ENCODE data around the gene LYRM4. TPM values are rescaled to one million over a fixed set of nuclear protein-coding genes. Genes with fewer than 3 reads are reported as not detected.
"Not testable (repeated sequence)": the region's sequence is repeated elsewhere in the genome, so short reads cannot be mapped to it uniquely, and the experiment has no call there.

Gene LYRM4
- total RNA-seq, 1 donor from 2014 or later = 20.9 TPM

DNA sequence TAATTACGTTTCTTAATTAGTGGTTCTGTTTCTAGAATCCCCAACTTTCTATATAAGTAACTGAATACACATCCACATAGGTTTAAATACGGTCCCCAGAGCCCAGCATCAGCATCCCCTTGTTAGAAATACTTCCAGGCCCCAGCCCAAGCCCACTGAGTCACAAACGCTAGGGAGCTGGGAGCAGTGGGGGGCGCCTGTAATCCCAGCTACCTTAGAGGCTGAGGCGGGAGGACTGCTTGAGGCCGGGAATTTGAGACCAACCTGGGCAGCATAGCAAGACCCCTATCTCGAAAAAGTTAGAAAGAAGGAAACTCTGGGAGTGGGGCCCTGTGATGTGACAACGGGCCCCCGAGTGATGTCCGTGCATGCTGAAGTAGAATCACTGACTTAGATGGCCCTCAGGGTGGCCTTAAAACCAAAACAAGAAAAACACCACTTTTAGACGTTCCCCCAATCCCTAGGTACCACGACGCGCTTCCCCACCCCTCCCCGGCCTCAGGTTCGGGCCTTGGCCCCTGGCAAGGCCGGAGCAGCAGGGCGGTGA, 176.9 kb downstream of the LYRM4 start:
- DNase-seq (ENCODE audit: low read depth) = no peak

- no peak for DNase-seq (ENCODE audit: low read depth)
Measured at GRCh38 chr6:5083307-5083583, 177.5 kb downstream of the LYRM4 start.

DNA sequence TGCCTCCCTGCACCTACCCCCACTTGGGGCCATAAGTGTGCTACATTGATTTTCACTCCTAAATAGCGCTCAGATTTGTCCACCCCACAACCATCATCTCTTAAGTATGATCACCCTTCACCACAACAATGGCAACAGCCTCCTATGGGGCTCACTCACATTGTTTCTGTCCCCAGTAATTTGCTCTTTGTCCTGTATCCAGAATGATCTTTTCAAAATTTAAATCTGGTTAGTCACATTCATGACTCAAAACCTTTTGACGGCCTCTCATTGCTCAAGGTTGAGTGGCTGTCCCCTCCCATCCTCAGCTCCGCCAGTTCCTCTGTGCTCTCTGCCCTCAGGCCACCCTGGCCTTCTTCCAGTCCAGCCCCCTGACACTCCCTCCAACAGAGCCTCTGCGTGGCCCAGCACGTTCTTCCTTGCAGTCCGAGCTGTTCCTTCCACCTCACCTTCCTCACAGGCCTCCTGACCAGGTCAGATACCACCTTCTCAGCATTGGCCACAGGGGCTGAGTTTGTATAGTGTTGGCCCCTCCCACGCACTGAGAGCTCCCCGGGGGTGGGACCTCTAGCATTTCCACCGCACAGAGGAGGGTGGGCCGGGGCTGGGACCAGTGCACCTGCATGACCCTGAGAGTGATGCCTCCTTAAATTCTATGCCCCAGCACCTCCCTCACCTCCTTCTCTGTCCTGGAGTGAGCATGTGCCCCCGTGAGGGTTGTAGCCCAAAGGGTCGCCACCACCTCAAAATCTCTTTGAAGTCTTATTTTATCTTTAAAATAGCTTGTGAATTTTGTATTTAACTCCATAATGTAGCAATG, 178.1 kb downstream of the LYRM4 start:
- no peak for DNase-seq (ENCODE audit: low read depth)

DNA sequence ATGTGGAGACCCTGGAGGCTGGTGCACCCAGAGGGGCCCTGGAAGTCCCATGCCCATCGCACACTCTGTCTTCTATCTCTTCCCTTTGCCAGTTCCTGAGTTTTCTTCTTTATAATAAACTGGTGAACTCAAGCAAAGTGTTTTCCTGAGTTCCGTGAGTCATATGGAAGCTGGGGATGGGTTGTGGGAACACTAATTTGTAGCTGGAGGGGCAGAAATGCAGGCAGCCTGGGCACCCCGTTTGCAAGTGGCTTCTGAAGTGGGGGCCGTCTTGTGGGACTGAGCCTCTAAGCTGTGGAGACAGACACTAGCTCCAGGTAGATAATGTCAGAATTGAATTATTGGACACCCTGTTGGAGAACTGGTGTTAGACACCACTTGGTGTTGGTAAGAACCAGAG, 178.8 kb downstream of the LYRM4 start:
- no peak for DNase-seq (ENCODE audit: low read depth)

DNA sequence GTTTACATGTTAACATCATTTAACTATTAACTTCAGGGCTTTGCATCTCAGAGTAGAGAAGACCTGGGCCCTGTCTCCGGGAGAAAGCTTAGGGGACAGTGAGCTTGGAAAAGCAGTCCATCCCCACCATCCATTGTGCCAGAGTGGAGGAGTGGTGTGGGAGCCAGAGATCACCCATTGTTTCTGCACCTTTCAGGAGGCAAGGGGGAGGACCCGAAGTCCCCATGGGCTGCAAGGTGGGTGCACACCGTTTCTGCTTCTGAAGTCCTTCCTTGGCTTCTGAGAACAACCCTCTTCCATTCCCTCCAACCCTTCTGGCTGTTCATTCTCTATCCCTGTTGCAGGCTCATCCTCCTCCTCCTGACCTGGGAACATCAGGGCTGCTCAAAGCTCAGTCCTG, 179.6 kb downstream of the LYRM4 start:
- no peak for DNase-seq (ENCODE audit: low read depth)

DNA sequence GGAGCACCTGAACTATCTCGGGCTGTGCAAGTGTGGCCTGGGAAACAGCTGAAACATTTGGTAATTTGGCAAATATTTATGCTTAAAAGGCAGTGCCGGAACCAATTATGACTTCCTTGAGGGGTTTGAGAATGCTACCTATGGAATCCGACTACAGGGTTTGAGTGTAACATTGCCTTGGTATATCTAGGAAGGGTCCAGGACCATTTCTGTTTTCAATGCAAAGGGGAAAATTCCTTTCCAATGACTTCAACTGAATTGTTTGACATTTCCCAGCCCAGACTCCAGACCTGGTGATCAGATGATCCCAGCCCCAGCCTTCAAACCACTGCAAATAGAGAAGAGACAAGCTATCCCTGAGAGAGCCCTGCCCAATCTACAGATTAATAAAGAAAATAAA, 180.2 kb downstream of the LYRM4 start:
- DNase-seq (ENCODE audit: low read depth) = no peak

DNA sequence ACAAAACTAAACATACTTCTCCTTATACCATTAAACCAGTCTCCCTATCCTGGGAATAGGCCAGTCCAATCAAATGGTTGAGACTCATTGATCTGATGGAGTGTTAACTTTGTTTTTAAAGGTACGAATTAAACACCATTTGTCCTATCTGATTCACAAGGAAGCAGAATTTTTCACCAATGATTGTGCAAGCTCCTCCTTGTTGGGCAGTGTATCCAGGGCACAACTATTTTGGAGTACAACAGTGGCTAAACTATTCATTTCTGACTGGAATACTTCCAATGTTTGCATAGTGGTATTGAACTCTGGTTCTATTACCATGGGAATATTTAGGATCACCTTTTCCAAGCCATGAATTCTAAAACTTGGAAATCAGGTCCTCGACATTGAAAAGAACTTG, 181.1 kb downstream of the LYRM4 start:
- DNase-seq (ENCODE audit: low read depth) = no peak

- DNase-seq (ENCODE audit: low read depth) = no peak
Measured at GRCh38 chr6:5078121-5078669, 182.6 kb downstream of the LYRM4 start.

DNA sequence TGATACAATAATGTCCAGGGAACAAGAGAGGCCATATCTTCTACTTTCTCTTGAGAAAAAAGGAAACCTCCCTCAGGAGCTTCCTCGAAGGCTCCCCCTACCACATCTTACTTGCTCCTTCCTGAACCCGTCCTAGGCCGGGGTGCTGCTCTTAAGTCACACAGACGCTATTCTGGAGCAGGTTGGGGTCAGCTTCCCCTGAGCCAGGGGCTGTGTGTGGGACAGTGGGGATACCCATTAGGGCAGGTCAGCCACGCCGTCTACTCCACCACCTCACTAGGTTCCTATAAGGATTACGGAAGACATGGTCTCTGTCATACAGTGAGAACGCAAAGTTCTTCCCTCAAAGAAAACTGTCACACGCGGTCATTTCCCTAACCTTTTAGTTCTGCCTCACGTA, 183.8 kb downstream of the LYRM4 start:
- no peak for DNase-seq (ENCODE audit: low read depth)

- no peak for DNase-seq (ENCODE audit: low read depth)
Measured at GRCh38 chr6:5073992-5074391, 186.8 kb downstream of the LYRM4 start.

DNA sequence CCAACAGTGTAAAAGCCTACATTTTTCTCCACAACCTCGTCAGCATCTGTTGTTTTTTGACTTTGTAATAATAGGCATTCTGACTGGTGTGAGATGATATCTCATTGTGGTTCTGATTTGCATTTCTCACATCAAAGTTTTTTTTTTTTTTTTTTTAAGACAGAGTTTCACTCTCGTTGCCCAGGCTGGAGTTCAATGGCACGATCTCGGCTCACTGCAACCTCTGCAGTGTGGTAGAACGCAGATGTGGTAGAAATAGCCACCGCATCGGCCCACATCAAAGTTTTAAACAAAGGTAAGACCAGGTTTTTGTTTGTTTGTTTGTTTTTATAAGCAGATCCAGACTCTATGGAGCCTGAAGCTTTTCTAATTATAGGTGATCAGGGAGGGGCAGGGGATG, 188.3 kb downstream of the LYRM4 start:
- DNase-seq (ENCODE audit: low read depth) = no peak

DNA sequence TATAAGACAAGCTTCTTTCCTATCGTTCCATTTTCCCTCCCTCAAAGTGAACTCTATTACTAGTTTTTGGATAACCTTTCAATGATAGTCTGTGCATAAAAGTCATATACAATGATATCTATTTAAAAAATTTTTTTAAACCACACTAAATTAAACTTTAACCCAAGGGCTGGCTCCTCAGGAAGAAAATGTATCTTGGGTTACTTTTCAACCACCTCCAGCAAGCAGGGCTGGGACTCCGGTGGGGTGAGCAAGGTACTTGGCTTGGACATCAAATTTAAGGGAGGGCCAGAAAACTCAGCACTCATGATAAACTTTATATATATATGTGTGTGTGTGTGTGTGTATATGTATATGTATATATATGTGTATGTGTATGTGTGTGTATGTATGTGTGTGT, 189.5 kb downstream of the LYRM4 start:
- no peak for DNase-seq (ENCODE audit: low read depth)

DNA sequence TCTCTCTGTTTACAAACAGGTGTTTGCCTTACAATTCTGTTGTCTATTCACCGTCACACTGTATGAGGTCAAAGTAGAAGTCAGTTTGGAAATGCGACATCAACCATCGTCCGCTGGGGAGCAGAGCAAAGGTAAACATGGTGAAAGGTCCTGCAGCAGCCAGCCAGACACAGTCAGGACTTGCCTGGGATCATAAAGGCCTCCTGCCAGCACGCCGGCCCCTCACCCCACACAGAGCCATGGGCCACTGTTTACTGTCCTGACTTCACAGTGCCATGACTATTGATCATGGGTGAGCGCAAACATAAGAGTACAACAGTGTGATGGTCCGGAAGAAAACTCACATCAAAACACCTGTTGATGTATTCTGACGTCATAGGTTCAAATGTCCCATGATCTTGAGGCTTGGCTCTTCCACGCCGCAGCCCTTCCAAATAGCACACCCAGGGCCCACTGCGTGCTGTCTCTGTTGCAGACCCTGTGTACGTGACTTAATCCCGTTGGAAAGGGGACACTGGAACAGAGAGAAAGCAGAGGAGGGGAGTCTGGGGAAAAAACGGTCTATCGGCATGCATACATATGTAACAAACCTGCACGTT, 192.5 kb downstream of the LYRM4 start:
- no peak for DNase-seq (ENCODE audit: low read depth)

- no peak for DNase-seq (ENCODE audit: low read depth)
Measured at GRCh38 chr6:5067305-5067704, 193.4 kb downstream of the LYRM4 start.

DNA sequence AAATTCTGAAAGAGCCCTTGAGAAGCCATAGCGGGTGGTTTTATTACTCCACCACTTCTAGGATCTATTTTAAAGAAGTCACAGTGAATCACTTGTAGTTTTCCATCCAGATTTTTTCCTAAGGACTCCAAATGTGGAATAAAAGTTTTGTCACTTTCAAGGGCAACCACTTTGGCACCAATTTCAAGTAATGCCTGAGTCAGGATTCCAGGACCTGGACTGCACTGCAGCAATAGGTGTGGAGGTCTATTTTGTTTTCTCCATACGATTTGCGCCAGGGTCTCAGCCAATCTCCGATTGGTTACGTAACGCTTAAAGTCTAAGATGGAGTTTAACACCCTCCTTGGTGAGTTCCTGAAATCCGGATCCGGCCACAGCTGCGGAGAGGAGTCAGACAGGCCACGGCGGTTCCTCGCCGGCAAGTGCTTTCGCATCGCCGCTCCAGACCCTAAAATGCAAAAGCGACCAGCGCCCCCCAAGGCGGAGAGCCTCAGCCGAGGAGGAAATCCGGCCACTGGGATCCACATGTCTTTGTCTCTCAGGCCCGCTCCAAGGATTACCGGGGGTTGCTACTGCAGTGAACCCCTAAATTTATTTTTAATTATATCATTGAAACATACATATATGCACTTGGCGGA, 194.2 kb downstream of the LYRM4 start:
- DNase-seq (ENCODE audit: low read depth) = no peak

GRCh38 chr6:5063617-5064016, 197.1 kb downstream of the LYRM4 start:
- DNase-seq (ENCODE audit: low read depth) = no peak

GRCh38 chr6:5061152-5061551, 199.6 kb downstream of the LYRM4 start:
- DNase-seq (ENCODE audit: low read depth) = no peak

GRCh38 chr6:5060439-5060838, 200.3 kb downstream of the LYRM4 start:
- DNase-seq (ENCODE audit: low read depth) = not testable (repeated sequence)

DNA sequence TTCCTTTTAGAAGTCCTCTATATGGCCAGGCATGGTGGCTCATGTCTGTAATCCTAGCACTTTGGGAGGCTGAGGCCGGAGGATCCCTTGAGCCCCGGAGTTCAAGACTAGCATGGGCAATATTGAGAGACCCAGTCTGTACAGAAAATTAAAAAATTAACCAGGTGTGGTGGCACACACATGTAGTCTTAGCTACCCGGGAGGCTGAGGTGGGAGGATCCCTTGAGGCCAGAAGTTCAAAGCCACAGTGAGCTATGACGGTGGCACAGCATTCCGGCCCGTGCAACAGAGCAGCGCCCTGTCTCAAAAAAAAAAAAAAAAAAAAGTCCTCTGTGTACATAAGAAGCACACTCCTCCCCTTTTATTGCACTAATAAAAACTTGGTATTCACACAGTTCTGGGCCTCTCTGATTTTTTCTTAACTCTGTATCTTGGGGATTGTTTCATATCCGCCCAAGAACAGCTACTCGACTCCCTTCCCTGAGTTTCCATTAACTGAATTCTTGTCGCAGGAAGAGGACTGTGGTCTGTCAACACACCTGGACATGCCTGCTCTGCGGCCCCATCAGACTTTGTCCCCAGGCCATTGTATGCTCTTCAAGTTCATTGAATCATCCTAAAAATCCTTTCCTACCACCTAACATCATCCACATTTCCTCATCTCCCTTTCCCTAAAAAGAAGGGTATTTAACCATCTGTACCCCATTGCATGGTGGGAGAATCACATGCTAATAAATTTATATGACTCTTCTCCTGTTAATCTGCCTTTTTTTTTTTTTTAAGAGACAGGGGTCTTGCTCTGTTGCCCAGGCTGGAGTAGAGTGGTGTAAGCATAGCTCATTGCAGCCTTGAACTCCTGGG, 201.5 kb downstream of the LYRM4 start:
- no peak for DNase-seq (ENCODE audit: low read depth)

Measured in myocyte (in vitro differentiated cells).